SJSA1 (cell line): Measurements from ENCODE around the gene PRKN. TPM values are rescaled to one million over a fixed set of nuclear protein-coding genes. Genes with fewer than 3 reads are reported as not detected.
"Not testable (repeated sequence)": the region's sequence is repeated elsewhere in the genome, so short reads cannot be mapped to it uniquely, and the experiment has no call there.

ENCODE experiments used
- DNase-seq, 2 experiments: peaks; one replicate each; pipeline ENCODE4 v3.0.0-alpha.2; 2015 to 2020; ENCODE audit warnings: low spot score in 2 of 2, low read depth in 1 of 2
- H3K27ac ChIP-seq: fragments of 250-450 bp; sonication (Bioruptor Pico); 2 replicates; pipeline ENCODE4 v1.5.1; 2020; ENCODE audit warnings: mild to moderate bottlenecking, moderate library complexity
- H3K27me3 ChIP-seq: fragments of 250-450 bp; sonication (Bioruptor Pico); replicated peaks from 2 replicates; pipeline ENCODE4 v1.5.1; 2020; ENCODE audit warnings: mild to moderate bottlenecking, moderate library complexity
- H3K36me3 ChIP-seq: fragments of 250-450 bp; sonication (Bioruptor Pico); 2 replicates; pipeline ENCODE4 v1.5.1; 2020; ENCODE audit warnings: mild to moderate bottlenecking
- H3K4me1 ChIP-seq: fragments of 250-450 bp; sonication (Bioruptor Pico); replicated peaks from 2 replicates; pipeline ENCODE4 v1.6.1; 2021; ENCODE audit warnings: mild to moderate bottlenecking
- H3K4me3 ChIP-seq: fragments of 250-450 bp; sonication (Bioruptor Pico); 2 replicates; pipeline ENCODE4 v1.5.1; 2020; ENCODE audit warnings: mild to moderate bottlenecking
- H3K9me3 ChIP-seq: fragments of 250-450 bp; sonication (Bioruptor Pico); replicated peaks from 2 replicates; pipeline ENCODE4 v1.5.1; 2020; ENCODE audit warnings: mild to moderate bottlenecking
- total RNA-seq: library from RNA; depleted of rRNA; stranded (reverse); fragments of >200 nt; shearing (Covaris generic); gene quantifications from 2 replicates; pipeline ENCODE4 v1.2.3, GENCODE V29; 2014

PRKN gene
- total RNA-seq, 1 experiment from 2014 or later: not detected

GRCh38 chr6:161348628-161348994, 1379.0 kb downstream of the PRKN start:
- H3K4me3 ChIP-seq: no peak overlapping the region
- no peaks in the 10 kb centered on the region for H3K36me3 ChIP-seq

GRCh38 chr6:161347988-161348627, 1379.5 kb downstream of the PRKN start:
- Histone ChIP-seq H3K4me1 (no peaks in the 10 kb centered on the region), H3K9me3 (no peaks in the 10 kb centered on the region), H3K27ac (no peak overlapping the region), H3K27me3 (no peaks in the 10 kb centered on the region), H3K36me3 (no peaks in the 10 kb centered on the region), H3K4me3 (no peak overlapping the region)
- DNase-seq: no peak

More at GRCh38 chr6:161348628-161348994, 1379.0 kb downstream of the PRKN start:
- H3K9me3 ChIP-seq: no peaks in the 10 kb centered on the region
- no peak overlapping the region for H3K27ac ChIP-seq
- H3K4me1 ChIP-seq: no peaks in the 10 kb centered on the region
- DNase-seq: no peak
- no peaks in the 10 kb centered on the region for H3K27me3 ChIP-seq

GRCh38 chr6:161347125-161347524, 1380.4 kb downstream of the PRKN start:
- H3K36me3 ChIP-seq: no peaks in the 10 kb centered on the region
- DNase-seq: no peak
- H3K9me3 ChIP-seq: no peaks in the 10 kb centered on the region
- H3K27ac ChIP-seq: no peak overlapping the region
- no peaks in the 10 kb centered on the region for H3K4me1 ChIP-seq
- H3K4me3 ChIP-seq: no peak overlapping the region
- H3K27me3 ChIP-seq: no peaks in the 10 kb centered on the region

GRCh38 chr6:161346717-161347116, 1380.8 kb downstream of the PRKN start:
- Histone ChIP-seq H3K36me3 (no peaks in the 10 kb centered on the region), H3K27me3 (no peaks in the 10 kb centered on the region), H3K4me1 (no peaks in the 10 kb centered on the region), H3K4me3 (no peak overlapping the region), H3K27ac (no peak overlapping the region), H3K9me3 (no peaks in the 10 kb centered on the region)
- no peak for DNase-seq

- no peak for DNase-seq
- no peaks in the 10 kb centered on the region for H3K9me3 ChIP-seq
- H3K4me1 ChIP-seq: no peaks in the 10 kb centered on the region
- no peaks in the 10 kb centered on the region for H3K27me3 ChIP-seq
- H3K4me3 ChIP-seq: no peak overlapping the region
- no peaks in the 10 kb centered on the region for H3K36me3 ChIP-seq
- no peak overlapping the region for H3K27ac ChIP-seq
Observed at GRCh38 chr6:161344626-161345025, 1382.9 kb downstream of the PRKN start.

GRCh38 chr6:161342039-161342438, 1385.5 kb downstream of the PRKN start:
- Histone ChIP-seq H3K36me3 (no peaks in the 10 kb centered on the region), H3K9me3 (no peaks in the 10 kb centered on the region), H3K4me1 (no peaks in the 10 kb centered on the region), H3K27ac (no peak overlapping the region), H3K27me3 (no peaks in the 10 kb centered on the region), H3K4me3 (no peak overlapping the region)
- DNase-seq: no peak

GRCh38 chr6:161341638-161342037, 1385.9 kb downstream of the PRKN start:
- H3K9me3 ChIP-seq: no peaks in the 10 kb centered on the region
- H3K4me3 ChIP-seq: no peak overlapping the region
- H3K27ac ChIP-seq: no peak overlapping the region
- DNase-seq: no peak
- no peaks in the 10 kb centered on the region for H3K36me3 ChIP-seq
- H3K4me1 ChIP-seq: no peaks in the 10 kb centered on the region
- no peaks in the 10 kb centered on the region for H3K27me3 ChIP-seq

- H3K4me1 ChIP-seq: no peaks in the 10 kb centered on the region
- no peaks in the 10 kb centered on the region for H3K9me3 ChIP-seq
- H3K36me3 ChIP-seq: no peaks in the 10 kb centered on the region
- no peak overlapping the region for H3K27ac ChIP-seq
- no peaks in the 10 kb centered on the region for H3K27me3 ChIP-seq
- DNase-seq: no peak
- H3K4me3 ChIP-seq: no peak overlapping the region
Observed at GRCh38 chr6:161338015-161338414, 1389.6 kb downstream of the PRKN start.

- H3K27ac ChIP-seq: no peak overlapping the region
- no peaks in the 10 kb centered on the region for H3K4me1 ChIP-seq
- H3K27me3 ChIP-seq: no peaks in the 10 kb centered on the region
- no peaks in the 10 kb centered on the region for H3K36me3 ChIP-seq
- no peak for DNase-seq
- no peak overlapping the region for H3K4me3 ChIP-seq
- no peaks in the 10 kb centered on the region for H3K9me3 ChIP-seq
Observed at GRCh38 chr6:161336479-161336878, 1391.1 kb downstream of the PRKN start.

GRCh38 chr6:161333410-161333809, 1394.2 kb downstream of the PRKN start:
- no peak overlapping the region for H3K27ac ChIP-seq
- no peak for DNase-seq
- no peak overlapping the region for H3K4me3 ChIP-seq
- H3K27me3 ChIP-seq: no peaks in the 10 kb centered on the region
- H3K4me1 ChIP-seq: no peaks in the 10 kb centered on the region
- H3K9me3 ChIP-seq: no peaks in the 10 kb centered on the region
- no peaks in the 10 kb centered on the region for H3K36me3 ChIP-seq

- not testable (repeated sequence) for DNase-seq, H3K27me3 ChIP-seq, H3K4me3 ChIP-seq, H3K27ac ChIP-seq, H3K4me1 ChIP-seq, H3K9me3 ChIP-seq, H3K36me3 ChIP-seq
Observed at GRCh38 chr6:161331402-161332081, 1396.0 kb downstream of the PRKN start.

- no peak for DNase-seq
- Histone ChIP-seq H3K9me3 (no peaks in the 10 kb centered on the region), H3K36me3 (no peaks in the 10 kb centered on the region), H3K27ac (no peak overlapping the region), H3K27me3 (no peaks in the 10 kb centered on the region), H3K4me1 (no peaks in the 10 kb centered on the region), H3K4me3 (no peak overlapping the region)
Observed at GRCh38 chr6:161327360-161327953, 1400.1 kb downstream of the PRKN start.

- no peaks in the 10 kb centered on the region for H3K9me3 ChIP-seq
- DNase-seq: no peak
- H3K27me3 ChIP-seq: no peaks in the 10 kb centered on the region
- no peaks in the 10 kb centered on the region for H3K4me1 ChIP-seq
- no peak overlapping the region for H3K27ac ChIP-seq
- H3K36me3 ChIP-seq: no peaks in the 10 kb centered on the region
- H3K4me3 ChIP-seq: no peak overlapping the region
Observed at GRCh38 chr6:161319231-161319630, 1408.3 kb downstream of the PRKN start.

GRCh38 chr6:161318456-161318855, 1409.1 kb downstream of the PRKN start:
- H3K36me3 ChIP-seq: no peaks in the 10 kb centered on the region
- no peaks in the 10 kb centered on the region for H3K9me3 ChIP-seq
- no peak overlapping the region for H3K27ac ChIP-seq
- no peak overlapping the region for H3K4me3 ChIP-seq
- no peak for DNase-seq
- H3K4me1 ChIP-seq: no peaks in the 10 kb centered on the region
- H3K27me3 ChIP-seq: no peaks in the 10 kb centered on the region
